ENCODE data around the gene SNW1. TPM values are rescaled to one million over a fixed set of nuclear protein-coding genes. Genes with fewer than 3 reads are reported as not detected.

Gene SNW1
- total and polyA plus RNA-seq, 2 of the 13 experiments (the other 11 are each of a cell fraction or from before 2014, with no cell fraction given) = 23.2 to 65.8 TPM

DNA sequence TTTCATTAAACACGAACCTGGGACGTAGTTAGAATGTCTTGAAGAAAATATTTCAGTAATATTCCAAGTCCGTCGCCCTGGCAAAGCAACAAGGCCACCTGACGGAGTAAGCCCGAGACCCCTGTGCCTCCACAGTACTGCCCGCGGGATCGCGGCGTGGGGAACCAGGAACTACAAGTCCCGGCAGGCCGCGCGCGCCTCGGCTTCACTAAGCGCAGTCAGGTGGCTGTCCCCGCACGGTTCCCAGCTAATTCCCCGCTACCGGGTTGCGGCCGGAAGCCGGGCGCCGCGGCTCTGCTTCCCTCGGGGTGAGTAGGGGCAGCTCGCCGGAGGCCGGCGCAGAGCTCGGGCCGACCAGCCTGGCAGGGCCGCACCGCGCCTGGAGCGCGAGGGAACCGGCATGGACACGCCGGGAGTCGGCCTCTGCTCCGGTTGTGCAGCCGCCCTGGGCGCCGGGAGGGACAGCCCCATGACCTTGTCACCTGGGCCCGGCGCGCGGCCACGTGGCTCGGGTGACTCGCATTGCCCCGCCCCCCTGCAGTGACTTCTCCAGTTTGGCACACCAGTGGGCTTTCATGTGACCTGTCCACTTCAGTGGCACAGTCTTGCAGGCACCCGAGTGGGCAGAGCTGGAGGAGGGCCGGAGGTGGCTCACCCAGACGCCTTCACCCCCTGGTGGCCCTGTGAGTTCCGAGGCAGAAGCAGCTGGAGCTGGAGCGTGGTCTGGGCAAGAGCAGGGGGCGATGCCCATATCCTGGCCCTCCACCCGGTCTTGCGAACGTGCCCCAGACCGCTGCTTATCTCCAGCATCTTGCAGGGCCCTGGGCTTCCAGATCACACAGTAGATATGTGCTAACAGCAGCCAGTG is 39.1 kb upstream of the SNW1 start, which contains the start of gene ADCK1 (continued):
- TF ChIP-seq SAP130 (CRISPR knock-in tag; IDR thresholded peaks at IDR 0.05; ENCODE audit: low read depth) (peak; percentile 96), IRX3 (CRISPR knock-in tag; IDR thresholded peaks at IDR 0.05; ENCODE audit: borderline replicate concordance, low read depth) (no peak), ZSCAN21 (CRISPR knock-in tag; IDR thresholded peaks at IDR 0.05; ENCODE audit: borderline replicate concordance) (no peak), CBX2 (IDR thresholded peaks at IDR 0.05; ENCODE audit: low read depth, low read length) (no peak), CBX2 (CRISPR knock-in tag; IDR thresholded peaks at IDR 0.05; ENCODE audit: low read depth) (no peak), RXRA (CRISPR knock-in tag; IDR thresholded peaks at IDR 0.05) (peak; percentile 63; the same call in 1 of the 2 replicates), ZNF883 (CRISPR knock-in tag; IDR thresholded peaks at IDR 0.05; ENCODE audit: not compliant biosample characterization) (peak; percentile 84), NR2C2 (CRISPR knock-in tag; IDR thresholded peaks at IDR 0.05; ENCODE audit: borderline replicate concordance) (peak; percentile 94), NFRKB (IDR thresholded peaks at IDR 0.05) (no peak), SNAPC2 (CRISPR knock-in tag; IDR thresholded peaks at IDR 0.05) (no peak), POLR2AphosphoS2 (IDR thresholded peaks at IDR 0.05; ENCODE audit: low read depth, low read length) (no peak), ZFP36 (IDR thresholded peaks at IDR 0.05; ENCODE audit: borderline replicate concordance, low read depth, low read length, partially characterized antibody) (no peak), ZNF34 (CRISPR knock-in tag; IDR thresholded peaks at IDR 0.05; ENCODE audit: borderline replicate concordance) (0 out of 2 replicates have a peak, but pooled peaks have one; percentile 50), SRY (CRISPR knock-in tag; IDR thresholded peaks at IDR 0.05) (peak; percentile 92), MAFG (CRISPR knock-in tag; IDR thresholded peaks at IDR 0.05) (no peak), ZNF547 (CRISPR knock-in tag; IDR thresholded peaks at IDR 0.05) (peak; percentile 66; the same call in 1 of the 2 replicates), ZNF180 (CRISPR knock-in tag; IDR thresholded peaks at IDR 0.05; ENCODE audit: borderline replicate concordance, low read depth) (no peak), ASH2L (IDR thresholded peaks at IDR 0.05; ENCODE audit: insufficient read length, low read depth, low read length) (peak; percentile 79), CCDC6 (CRISPR knock-in tag; IDR thresholded peaks at IDR 0.05) (no peak), ZNF570 (CRISPR knock-in tag; IDR thresholded peaks at IDR 0.05; ENCODE audit: borderline replicate concordance) (no peak), PHF20 (CRISPR knock-in tag; IDR thresholded peaks at IDR 0.05) (peak; percentile 87), FOXP1 (IDR thresholded peaks at IDR 0.05) (no peak), FOXP1 (CRISPR knock-in tag; IDR thresholded peaks at IDR 0.05) (no peak), ZBTB7A (CRISPR knock-in tag; IDR thresholded peaks at IDR 0.05) (0 out of 2 replicates have a peak, but pooled peaks have one; percentile 63), MBNL3 (CRISPR knock-in tag; conservative IDR thresholded peaks at IDR 0.05) (no peak), ZNF598 (CRISPR knock-in tag; IDR thresholded peaks at IDR 0.05; ENCODE audit: borderline replicate concordance) (peak; percentile 80), HNRNPH1 (optimal IDR thresholded peaks at IDR 0.05; ENCODE audit: low read depth, low read length) (no peak), ZNF343 (CRISPR knock-in tag; IDR thresholded peaks at IDR 0.05) (0 out of 2 replicates have a peak, but pooled peaks have one; percentile 53)
- TF ChIP-seq, protein P1, sequence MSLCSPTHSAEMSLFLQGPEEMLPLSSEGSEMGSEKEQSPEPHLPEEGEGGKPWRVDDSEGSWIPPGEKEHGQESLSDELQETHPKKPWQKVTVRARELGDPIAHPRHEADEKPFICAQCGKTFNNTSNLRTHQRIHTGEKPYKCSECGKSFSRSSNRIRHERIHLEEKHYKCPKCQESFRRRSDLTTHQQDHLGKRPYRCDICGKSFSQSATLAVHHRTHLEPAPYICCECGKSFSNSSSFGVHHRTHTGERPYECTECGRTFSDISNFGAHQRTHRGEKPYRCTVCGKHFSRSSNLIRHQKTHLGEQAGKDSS (CRISPR knock-in tag; IDR thresholded peaks at IDR 0.05; ENCODE audit: borderline replicate concordance, low read depth) = no peak
- TF ChIP-seq, protein P2, sequence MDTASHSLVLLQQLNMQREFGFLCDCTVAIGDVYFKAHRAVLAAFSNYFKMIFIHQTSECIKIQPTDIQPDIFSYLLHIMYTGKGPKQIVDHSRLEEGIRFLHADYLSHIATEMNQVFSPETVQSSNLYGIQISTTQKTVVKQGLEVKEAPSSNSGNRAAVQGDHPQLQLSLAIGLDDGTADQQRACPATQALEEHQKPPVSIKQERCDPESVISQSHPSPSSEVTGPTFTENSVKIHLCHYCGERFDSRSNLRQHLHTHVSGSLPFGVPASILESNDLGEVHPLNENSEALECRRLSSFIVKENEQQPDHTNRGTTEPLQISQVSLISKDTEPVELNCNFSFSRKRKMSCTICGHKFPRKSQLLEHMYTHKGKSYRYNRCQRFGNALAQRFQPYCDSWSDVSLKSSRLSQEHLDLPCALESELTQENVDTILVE (CRISPR knock-in tag; IDR thresholded peaks at IDR 0.05) = no peak
